GOT3 (cell line): ENCODE measurements around the gene AUTS2.
"Not testable (repeated sequence)": the region's sequence is repeated elsewhere in the genome, so short reads cannot be mapped to it uniquely, and the experiment has no call there.

ENCODE experiments used
- DNase-seq: peaks from one replicate; lab custom pipeline; 2025; ENCODE audit warnings: mixed read lengths; lab: John Stamatoyannopoulos, UW

Gene AUTS2

GRCh38 chr7:70579397-70580097 is 981.3 kb downstream of the AUTS2 start:
- no peak for DNase-seq

DNA sequence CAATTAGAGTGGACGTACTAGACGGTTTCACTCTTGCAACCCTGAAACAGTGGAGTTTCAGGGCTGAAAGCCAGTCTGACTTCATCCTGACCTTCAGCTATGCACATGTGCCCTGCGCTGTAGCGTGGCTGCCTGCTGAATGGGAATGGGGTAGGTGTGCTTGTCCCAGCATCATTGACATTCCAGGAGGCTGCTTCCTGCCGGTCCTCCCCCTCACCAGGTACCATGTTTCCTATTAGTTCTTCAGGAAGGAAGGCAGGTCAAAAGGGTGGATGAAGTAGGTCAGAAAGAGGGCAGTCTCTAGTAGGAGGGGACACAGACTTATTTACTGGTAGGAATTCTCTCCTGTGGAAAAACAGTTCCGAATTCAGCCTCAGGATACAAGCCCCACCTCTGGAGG is 981.9 kb downstream of the AUTS2 start:
- no peak for DNase-seq

DNA sequence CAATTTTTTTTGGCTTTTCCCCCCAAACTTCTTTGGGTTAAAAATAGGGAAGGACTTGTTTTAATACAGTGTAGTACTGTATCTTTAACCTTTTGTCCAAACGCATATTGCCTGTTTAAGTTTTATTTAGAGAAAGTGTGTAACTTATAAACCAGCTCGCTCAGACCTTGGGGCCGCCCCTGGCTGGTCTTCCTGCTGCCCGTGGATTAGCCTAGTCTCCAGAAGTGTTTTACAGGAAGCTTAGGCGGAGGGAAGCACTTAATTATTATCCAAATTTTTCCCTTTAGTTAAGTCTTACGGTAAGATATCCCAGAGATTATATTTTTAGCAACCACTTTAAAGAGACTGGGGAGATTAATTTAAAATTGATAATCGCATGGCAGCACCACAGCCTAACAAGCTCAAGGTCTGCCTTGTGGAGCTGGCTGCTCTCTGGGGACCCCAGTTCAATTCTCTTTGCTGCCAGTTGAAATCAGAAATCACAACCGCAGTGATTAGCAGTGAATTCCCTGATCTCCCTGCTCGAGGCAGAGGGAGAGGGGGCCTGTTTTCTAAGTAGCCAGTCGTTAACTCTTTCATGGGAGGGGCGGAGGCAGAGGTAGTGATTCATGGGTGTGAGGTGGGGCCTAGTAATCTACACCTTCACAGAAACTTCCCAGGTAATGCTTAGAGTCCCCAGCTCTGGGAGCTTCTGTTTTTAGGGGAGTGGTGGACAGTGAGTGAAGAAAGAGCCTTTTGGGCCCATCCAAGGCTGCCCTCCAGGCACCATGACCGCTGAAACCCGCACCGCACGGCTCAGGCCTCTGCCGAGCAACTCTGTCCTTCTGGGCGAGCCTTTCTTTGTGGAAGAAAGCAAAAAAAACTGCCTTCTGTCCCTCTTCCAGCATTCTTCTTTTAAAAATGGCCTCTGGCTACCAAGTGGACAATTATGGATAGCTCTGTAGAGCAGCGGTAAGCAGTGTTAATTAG is 984.9 kb downstream of the AUTS2 start:
- DNase-seq = no peak

DNA sequence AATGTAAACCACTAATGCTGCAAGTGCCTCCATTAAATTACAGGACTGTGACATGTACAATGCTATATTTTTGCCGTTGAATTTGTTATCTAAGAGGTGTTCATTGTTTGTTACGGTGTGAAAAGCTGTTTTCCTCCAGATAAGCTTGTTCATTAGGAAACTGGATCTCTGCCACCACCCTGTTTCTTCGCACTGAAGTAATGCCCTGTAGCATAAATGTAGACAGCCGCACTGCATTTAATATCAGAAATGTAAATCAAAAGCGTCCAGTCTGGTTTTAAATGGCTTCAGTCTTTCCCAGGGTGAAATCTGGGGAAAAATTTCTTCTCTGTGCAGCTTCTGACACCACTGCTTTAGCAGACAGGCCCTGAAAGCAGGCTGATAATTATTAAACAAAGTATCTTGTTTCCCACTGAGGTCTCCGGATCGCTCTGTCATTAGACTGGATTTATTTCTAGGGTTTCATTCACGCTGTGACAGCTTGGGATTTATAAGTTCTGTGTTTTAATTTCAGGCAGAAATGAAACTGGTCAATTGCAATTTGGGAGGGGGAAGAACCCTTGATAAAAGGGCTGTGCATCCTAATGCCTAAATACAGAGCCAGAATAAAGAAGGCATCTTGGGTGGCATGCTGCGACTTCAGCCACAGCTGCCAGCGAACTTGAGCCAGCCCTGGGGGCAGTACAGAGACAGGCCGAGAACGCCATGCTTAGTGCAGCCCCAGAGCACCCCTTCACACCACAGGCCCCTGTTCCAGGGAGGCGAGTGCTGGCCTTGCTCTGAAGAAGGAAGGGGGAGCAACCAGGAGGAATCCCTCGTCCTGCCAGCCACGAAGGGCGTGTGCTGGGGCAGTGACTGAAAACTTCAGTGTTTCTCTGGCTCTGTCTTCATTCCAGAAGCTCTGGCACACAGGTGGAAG is 985.9 kb downstream of the AUTS2 start:
- no peak for DNase-seq

DNA sequence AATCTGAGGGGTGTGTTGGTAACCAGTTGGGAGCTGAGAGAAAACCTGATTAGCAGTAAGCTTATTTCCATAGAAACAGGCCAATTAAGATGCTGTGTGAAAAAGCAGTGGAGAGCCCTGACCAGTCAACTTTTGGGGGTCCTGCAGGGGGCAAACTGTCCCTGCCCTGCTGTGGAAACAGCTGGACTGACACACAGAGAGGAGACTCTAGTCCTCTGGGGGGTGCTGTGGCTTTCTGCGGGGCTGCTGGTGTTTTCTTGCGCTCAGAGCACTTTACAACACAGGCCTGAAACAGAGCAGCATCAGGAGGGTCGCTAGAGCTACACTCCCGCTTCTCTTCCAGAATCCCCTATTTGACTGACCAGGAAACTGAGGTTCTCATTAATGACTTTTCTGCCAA is 986.8 kb downstream of the AUTS2 start:
- no peak for DNase-seq

GRCh38 chr7:70586822-70587221 is 988.5 kb downstream of the AUTS2 start:
- DNase-seq = no peak

- no peak for DNase-seq
Observed at GRCh38 chr7:70587739-70588138, 989.5 kb downstream of the AUTS2 start.

DNA sequence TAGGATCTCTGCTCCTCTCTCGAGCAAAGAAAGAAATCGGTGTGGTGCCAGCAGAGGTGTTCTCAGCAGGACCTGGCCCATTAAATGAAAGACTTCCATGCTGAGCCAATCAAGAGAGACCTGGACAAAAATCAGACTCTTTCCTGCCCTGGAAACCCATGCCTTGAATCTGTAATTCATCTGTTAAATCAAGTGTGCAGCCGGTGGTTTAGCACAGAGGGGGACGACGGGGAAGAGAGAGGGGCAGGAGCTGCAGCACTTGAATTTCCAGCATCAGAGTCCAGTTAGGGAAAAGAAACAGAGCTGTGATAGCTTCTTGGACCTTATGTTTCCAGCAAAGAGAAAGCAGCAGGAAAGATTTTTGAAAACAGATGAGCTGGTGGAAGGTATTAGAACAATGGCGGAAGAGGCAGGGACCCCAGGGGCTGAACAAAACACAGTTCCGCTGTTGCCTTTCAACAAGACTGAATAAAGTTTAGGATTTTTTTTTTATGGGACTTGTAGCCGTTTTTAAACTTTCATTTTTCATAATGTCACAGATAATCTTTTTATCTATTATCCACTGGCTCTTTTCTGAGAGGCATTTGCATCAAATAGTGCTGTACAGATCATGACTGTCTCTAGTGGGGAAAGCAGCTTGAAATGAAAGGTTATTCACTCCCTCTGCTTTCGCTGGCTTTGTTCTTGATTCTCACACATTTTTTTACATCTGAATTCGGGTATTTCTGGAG is 990.1 kb downstream of the AUTS2 start:
- no peak for DNase-seq

- no peak for DNase-seq
Observed at GRCh38 chr7:70589010-70589409, 990.7 kb downstream of the AUTS2 start.

GRCh38 chr7:70589590-70589989 is 991.3 kb downstream of the AUTS2 start:
- DNase-seq = no peak

- DNase-seq = no peak
Observed at GRCh38 chr7:70590126-70590854, 992.0 kb downstream of the AUTS2 start.

GRCh38 chr7:70591643-70592042 is 993.4 kb downstream of the AUTS2 start:
- DNase-seq = no peak

GRCh38 chr7:70592171-70592570 is 993.9 kb downstream of the AUTS2 start:
- DNase-seq = no peak

DNA sequence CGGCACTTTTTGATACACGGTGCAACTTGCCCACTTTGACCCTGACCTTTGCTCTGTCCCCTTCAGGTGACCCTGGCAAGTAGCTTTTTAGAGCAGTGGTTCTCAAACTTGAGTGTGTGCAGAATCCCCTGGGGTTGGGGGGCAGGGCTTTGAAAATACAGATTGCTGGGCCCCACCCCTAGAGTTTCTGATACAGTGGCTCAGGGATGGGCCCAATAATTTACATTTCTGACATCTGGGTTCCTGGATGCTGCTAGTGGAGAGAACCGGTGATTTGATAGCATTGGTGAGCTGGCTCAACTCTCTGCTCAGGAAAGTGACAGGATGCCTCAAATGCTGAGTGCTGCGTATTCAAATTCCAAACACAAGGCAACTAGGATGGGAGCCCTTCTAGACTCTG is 995.9 kb downstream of the AUTS2 start:
- no peak for DNase-seq

- DNase-seq = not testable (repeated sequence)
Observed at GRCh38 chr7:70594885-70595284, 996.6 kb downstream of the AUTS2 start.

DNA sequence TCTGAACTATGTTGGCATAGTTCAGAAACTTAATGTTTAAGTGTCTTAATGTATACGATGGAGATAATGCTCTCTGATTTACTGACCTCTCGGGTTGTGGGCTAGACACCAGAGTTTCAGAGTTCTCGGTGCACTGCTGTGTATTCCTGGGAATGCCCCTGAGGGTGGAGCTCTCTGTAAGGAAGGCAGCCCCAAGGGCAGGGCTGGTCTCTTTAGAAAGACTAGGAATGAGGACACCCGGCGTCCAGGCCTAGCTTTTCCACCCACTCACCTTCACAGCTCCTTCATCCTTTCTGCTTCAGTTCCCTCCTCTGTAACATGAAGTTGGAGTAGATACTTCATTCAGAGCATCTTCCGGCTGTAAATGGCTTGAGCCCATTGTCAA is 997.1 kb downstream of the AUTS2 start:
- no peak for DNase-seq

- no peak for DNase-seq
Observed at GRCh38 chr7:70595755-70596597, 997.7 kb downstream of the AUTS2 start.

DNA sequence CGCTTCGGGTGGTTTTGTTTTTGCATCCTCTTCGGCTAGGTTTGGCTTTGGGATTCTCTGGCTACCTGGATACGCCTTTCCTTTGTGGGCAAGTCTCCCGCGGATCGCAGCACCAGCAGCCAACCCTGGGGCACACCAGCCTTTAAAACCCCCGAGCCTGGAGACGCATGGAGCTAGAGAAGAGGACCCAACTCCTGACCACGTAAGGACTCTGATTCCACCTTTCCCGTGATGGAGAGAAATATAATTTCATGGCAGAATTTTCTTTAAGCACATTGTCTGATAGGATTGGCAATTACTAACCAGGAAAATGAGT is 998.3 kb downstream of the AUTS2 start:
- no peak for DNase-seq

GRCh38 chr7:70597066-70597465 is 998.8 kb downstream of the AUTS2 start:
- no peak for DNase-seq

DNA sequence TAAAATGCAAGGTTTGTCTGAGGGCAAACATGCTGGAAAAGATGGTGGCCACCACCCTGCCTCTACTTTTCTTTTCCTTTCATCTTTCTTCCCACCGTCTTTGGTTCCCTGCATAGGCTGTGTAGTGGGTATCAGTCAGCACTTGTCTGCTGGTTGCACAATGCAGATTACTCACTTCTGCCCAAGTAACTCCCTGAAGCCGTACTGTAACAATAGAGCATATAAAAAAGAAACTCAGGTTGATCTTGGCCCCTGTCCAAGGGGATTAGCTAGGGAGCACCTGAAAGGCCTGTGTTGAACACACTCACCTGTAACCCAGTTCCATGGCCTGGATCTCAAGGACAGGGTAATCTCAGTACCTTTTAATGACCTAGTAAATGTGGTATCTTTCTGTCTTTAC is 1000.7 kb downstream of the AUTS2 start:
- no peak for DNase-seq
